ENCODE measurements around the gene MIPEP. TPM values are rescaled to one million over a fixed set of nuclear protein-coding genes. Genes with fewer than 3 reads are reported as not detected.

The MIPEP gene
- total RNA-seq, 4 donors from 2014 or later, result 5.2 to 20.1 (median 17.8) TPM

- H3K27ac ChIP-seq, result no peak overlapping the region
- in situ Hi-C loops (cut with MboI; ENCODE audit: low pct_ligation_motif_present in 1 of 4, low pct_unique_long_range_greater_than_20kb in 1 of 4, low sequenced_read_pairs in 3 of 4), result no loop called here
- no peaks in the 10 kb centered on the region for H3K36me3 ChIP-seq
- no peaks in the 10 kb centered on the region for H3K4me1 ChIP-seq
- H3K27me3 ChIP-seq, result no peaks in the 10 kb centered on the region
- DNase-seq, result no peak
- no peak overlapping the region for H3K4me3 ChIP-seq
- WGBS, 2 donors (ENCODE audit: low coverage in 1 of 2), result 88 to 90% methylated on average over 2 to 4 of the region's 4 CpGs
- TF ChIP-seq EP300 (IDR thresholded peaks at IDR 0.05; ENCODE audit: low read depth) (no peak), POLR2AphosphoS5 (IDR thresholded peaks at IDR 0.05) (no peak), CTCF (IDR thresholded peaks at IDR 0.05) (no peak), POLR2A (IDR thresholded peaks at IDR 0.05) (no peak)
- no peaks in the 10 kb centered on the region for H3K9me3 ChIP-seq
- intact Hi-C loops (cut with DNase I; ENCODE audit: low total_unique reads), result no loop called here
Observed at GRCh38 chr13:23770973-23771372, 118.2 kb downstream of the MIPEP start.

GRCh38 chr13:23770428-23770827, 118.8 kb downstream of the MIPEP start:
- in situ Hi-C loops (cut with MboI; ENCODE audit: low pct_ligation_motif_present in 1 of 4, low pct_unique_long_range_greater_than_20kb in 1 of 4, low sequenced_read_pairs in 3 of 4) (no loop called here), intact Hi-C loops (cut with DNase I; ENCODE audit: low total_unique reads) (no loop called here)
- Histone ChIP-seq H3K27ac (no peak overlapping the region), H3K9me3 (no peaks in the 10 kb centered on the region), H3K4me3 (no peak overlapping the region), H3K27me3 (no peaks in the 10 kb centered on the region), H3K4me1 (no peaks in the 10 kb centered on the region), H3K36me3 (no peaks in the 10 kb centered on the region)
- 93% methylated on average over 4 of the region's 4 CpGs; no CpG with 5 or more reads in 1 of the 2 donors for WGBS, 2 donors (ENCODE audit: low coverage in 1 of 2)
- TF ChIP-seq EP300 (IDR thresholded peaks at IDR 0.05; ENCODE audit: low read depth) (no peak), POLR2A (IDR thresholded peaks at IDR 0.05) (no peak), CTCF (IDR thresholded peaks at IDR 0.05) (no peak), POLR2AphosphoS5 (IDR thresholded peaks at IDR 0.05) (no peak)
- no peak for DNase-seq

- intact Hi-C loops (cut with DNase I; ENCODE audit: low total_unique reads) (no loop called here), in situ Hi-C loops (cut with MboI; ENCODE audit: low pct_ligation_motif_present in 1 of 4, low pct_unique_long_range_greater_than_20kb in 1 of 4, low sequenced_read_pairs in 3 of 4) (no loop called here)
- no peak overlapping the region for H3K4me3 ChIP-seq
- no peaks in the 10 kb centered on the region for H3K36me3 ChIP-seq
- no peaks in the 10 kb centered on the region for H3K4me1 ChIP-seq
- 92 to 100% methylated on average over 1 to 3 of the region's 3 CpGs for WGBS, 2 donors (ENCODE audit: low coverage in 1 of 2)
- H3K27ac ChIP-seq, result no peak overlapping the region
- DNase-seq, result no peak
- TF ChIP-seq POLR2A (IDR thresholded peaks at IDR 0.05), result no peak
- no peak for TF ChIP-seq CTCF (IDR thresholded peaks at IDR 0.05)
- no peak for TF ChIP-seq POLR2AphosphoS5 (IDR thresholded peaks at IDR 0.05)
- TF ChIP-seq EP300 (IDR thresholded peaks at IDR 0.05; ENCODE audit: low read depth), result no peak
- no peaks in the 10 kb centered on the region for H3K9me3 ChIP-seq
- no peaks in the 10 kb centered on the region for H3K27me3 ChIP-seq
Observed at GRCh38 chr13:23769401-23769800, 119.8 kb downstream of the MIPEP start.

GRCh38 chr13:23767838-23768237, 121.4 kb downstream of the MIPEP start:
- WGBS, 2 donors (ENCODE audit: low coverage in 1 of 2), result 96 to 100% methylated on average over 1 to 7 of the region's 7 CpGs
- in situ Hi-C loops (cut with MboI; ENCODE audit: low pct_ligation_motif_present in 1 of 4, low pct_unique_long_range_greater_than_20kb in 1 of 4, low sequenced_read_pairs in 3 of 4), result no loop called here
- Histone ChIP-seq H3K9me3 (no peaks in the 10 kb centered on the region), H3K27ac (no peak overlapping the region), H3K4me3 (no peak overlapping the region), H3K27me3 (no peaks in the 10 kb centered on the region), H3K4me1 (no peaks in the 10 kb centered on the region), H3K36me3 (no peaks in the 10 kb centered on the region)
- intact Hi-C loops (cut with DNase I; ENCODE audit: low total_unique reads), result no loop called here
- DNase-seq, result no peak
- no peak for TF ChIP-seq POLR2AphosphoS5 (IDR thresholded peaks at IDR 0.05)
- TF ChIP-seq CTCF (IDR thresholded peaks at IDR 0.05), result no peak
- no peak for TF ChIP-seq POLR2A (IDR thresholded peaks at IDR 0.05)
- no peak for TF ChIP-seq EP300 (IDR thresholded peaks at IDR 0.05; ENCODE audit: low read depth)

Data from transverse colon (tissue), 4 donors.